Measurements from ENCODE around the gene TNS1. TPM values are rescaled to one million over a fixed set of nuclear protein-coding genes. Genes with fewer than 3 reads are reported as not detected.

Gene TNS1
- total and polyA plus RNA-seq, 2 donors (not counting 1 experiment from before 2014, with no cell fraction given): 0.10 to 0.86 TPM

DNA sequence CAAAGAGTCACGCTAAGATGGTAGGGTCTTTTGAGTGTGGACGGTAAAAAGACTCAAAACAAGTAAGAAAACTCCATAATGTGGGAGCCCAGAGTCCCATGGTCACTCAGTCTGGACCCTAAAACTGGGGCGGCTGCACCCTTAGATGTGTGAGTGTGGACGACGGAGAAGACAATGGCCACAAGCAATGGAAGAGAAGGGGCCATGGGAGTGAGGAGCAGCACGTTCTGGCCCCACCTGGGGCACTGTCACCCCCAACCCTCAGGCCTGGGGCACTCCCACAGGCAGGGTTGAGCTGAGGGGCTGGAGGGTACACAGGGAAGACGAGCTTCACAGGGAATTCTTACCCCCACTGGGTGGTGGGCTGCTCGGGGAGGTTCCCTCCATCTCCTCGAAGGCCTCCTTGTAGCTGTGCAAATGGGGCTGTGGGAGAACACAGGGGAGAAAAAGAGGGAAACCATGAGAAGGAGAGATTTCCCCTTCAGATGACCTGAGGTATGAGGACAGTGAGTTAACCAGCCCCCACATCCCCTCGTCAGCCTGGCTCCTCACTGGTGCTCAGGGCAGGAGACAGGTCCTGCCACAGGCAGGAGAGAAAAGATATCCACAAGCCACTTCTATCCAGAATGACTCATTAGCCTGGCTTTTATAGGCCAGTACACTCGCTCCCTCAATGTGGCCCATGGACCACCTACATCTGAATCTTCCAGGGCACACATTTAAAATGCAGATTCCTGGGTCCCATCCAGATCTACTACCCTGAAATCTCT lies 167.9 kb downstream of the TNS1 start:
- Mint-ChIP-seq H3K9me3 (ENCODE audit: insufficient read depth) (no peaks in the 10 kb centered on the region), H3K27me3 (peaks cover 10% of the 10 kb centered on the region), H3K4me3 (no peak overlapping the region), H3K4me1 (no peaks in the 10 kb centered on the region), H3K27ac (no peak overlapping the region)
- TF ChIP-seq EZH2 (IDR thresholded peaks at IDR 0.05; ENCODE audit: borderline replicate concordance, insufficient read depth, low read depth, low read length, poor library complexity, severe bottlenecking): no peak
- TF ChIP-seq, protein P1, sequence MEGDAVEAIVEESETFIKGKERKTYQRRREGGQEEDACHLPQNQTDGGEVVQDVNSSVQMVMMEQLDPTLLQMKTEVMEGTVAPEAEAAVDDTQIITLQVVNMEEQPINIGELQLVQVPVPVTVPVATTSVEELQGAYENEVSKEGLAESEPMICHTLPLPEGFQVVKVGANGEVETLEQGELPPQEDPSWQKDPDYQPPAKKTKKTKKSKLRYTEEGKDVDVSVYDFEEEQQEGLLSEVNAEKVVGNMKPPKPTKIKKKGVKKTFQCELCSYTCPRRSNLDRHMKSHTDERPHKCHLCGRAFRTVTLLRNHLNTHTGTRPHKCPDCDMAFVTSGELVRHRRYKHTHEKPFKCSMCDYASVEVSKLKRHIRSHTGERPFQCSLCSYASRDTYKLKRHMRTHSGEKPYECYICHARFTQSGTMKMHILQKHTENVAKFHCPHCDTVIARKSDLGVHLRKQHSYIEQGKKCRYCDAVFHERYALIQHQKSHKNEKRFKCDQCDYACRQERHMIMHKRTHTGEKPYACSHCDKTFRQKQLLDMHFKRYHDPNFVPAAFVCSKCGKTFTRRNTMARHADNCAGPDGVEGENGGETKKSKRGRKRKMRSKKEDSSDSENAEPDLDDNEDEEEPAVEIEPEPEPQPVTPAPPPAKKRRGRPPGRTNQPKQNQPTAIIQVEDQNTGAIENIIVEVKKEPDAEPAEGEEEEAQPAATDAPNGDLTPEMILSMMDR (IDR thresholded peaks at IDR 0.05): no peak
- Histone ChIP-seq H3K9ac (ENCODE audit: low read length) (no peak overlapping the region), H3K9me3 (ENCODE audit: control extremely low read depth in 1 of 3, control insufficient read depth in 2 of 3, insufficient read depth in 1 of 3, low read length in 2 of 3) (peaks cover 0 to 3% (median 0%) of the 10 kb centered on the region in 3 donors), H4K20me1 (ENCODE audit: control insufficient read depth, insufficient read depth, low read length, poor library complexity, severe bottlenecking) (no peaks in the 10 kb centered on the region), H3K4me1 (ENCODE audit: control insufficient read depth in 2 of 2, insufficient read depth in 2 of 2, low read length in 2 of 2) (no peaks in the 10 kb centered on the region), H3K4me2 (replicated peaks; ENCODE audit: low read depth, low read length, poor library complexity, severe bottlenecking) (no peak overlapping the region), H3K79me2 (ENCODE audit: control insufficient read depth, insufficient read depth, low read length) (no peaks in the 10 kb centered on the region), H3K4me3 (ENCODE audit: control extremely low read depth in 1 of 5, extremely low read depth in 1 of 5, insufficient read depth in 1 of 5, low read depth in 2 of 5, low read length in 4 of 5) (no peak overlapping the region), H3K36me3 (replicated peaks in 1 of 2; ENCODE audit: control extremely low read depth in 1 of 2, control insufficient read depth in 1 of 2, extremely low read depth in 1 of 2, insufficient read depth in 2 of 2, low read length in 1 of 2) (no peaks in the 10 kb centered on the region), H3K27ac (ENCODE audit: low read length in 2 of 2) (no peak overlapping the region), H2AFZ (ENCODE audit: insufficient read depth, low read depth, low read length, poor library complexity, severe bottlenecking) (no peak overlapping the region), H3K27me3 (replicated peaks in 1 of 4; ENCODE audit: control extremely low read depth in 1 of 4, control insufficient read depth in 3 of 4, insufficient read depth in 4 of 4, low read length in 3 of 4) (peaks cover 0 to 3% (median 0%) of the 10 kb centered on the region in 4 experiments)
- intact Hi-C loops (cut with micrococcal nuclease): no loop called here
- CTCF ChIA-PET: interaction anchor here (1.0 to 4.8 kb wide), 2 partner anchors 46 to 52 kb away, joined by 3 to 14 read pairs; no protein-coding TSS in a partner anchor
- DNase-seq: no peak
- 100% methylated on average over 7 of the region's 11 CpGs for WGBS (ENCODE audit: insufficient coverage)
- no peak for ATAC-seq (ENCODE audit: low read depth)
- POLR2A ChIA-PET: no interaction called here

DNA sequence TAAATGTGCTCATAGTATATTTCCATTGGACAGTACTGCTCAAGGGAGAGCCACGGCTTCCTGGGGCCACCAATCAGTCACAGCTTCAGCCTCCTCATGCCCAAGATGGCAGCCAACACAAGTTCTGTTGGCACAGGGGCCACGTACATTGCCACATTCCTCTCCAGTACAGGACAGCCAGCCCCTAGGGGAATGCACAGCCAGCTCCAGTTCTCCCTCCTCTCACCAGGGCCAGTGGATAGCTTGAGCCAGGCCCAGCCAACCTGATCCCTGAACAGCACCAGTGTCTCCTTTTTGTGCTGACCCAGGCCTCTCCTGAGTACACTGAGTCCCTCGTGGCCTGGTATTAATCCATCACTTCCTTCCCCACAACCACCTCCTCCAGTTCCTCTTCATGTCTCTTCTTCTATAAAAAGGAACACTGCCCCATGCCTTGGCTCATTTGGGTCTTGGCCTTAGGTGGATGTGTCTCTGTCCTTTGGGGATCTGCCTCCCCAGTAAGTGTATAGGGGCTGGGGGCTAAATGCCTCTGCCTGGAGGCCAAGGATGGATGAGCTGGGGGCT lies 168.7 kb downstream of the TNS1 start:
- ATAC-seq (ENCODE audit: low read depth): no peak
- CTCF ChIA-PET: interaction anchor here (1.0 to 4.8 kb wide), 2 partner anchors 45 to 52 kb away, joined by 3 to 14 read pairs; no protein-coding TSS in a partner anchor
- Histone ChIP-seq H4K20me1 (ENCODE audit: control insufficient read depth, insufficient read depth, low read length, poor library complexity, severe bottlenecking) (no peaks in the 10 kb centered on the region), H3K4me3 (ENCODE audit: control extremely low read depth in 1 of 5, extremely low read depth in 1 of 5, insufficient read depth in 1 of 5, low read depth in 2 of 5, low read length in 4 of 5) (no peak overlapping the region), H3K9ac (ENCODE audit: low read length) (no peak overlapping the region), H2AFZ (ENCODE audit: insufficient read depth, low read depth, low read length, poor library complexity, severe bottlenecking) (no peak overlapping the region), H3K27ac (ENCODE audit: low read length in 2 of 2) (no peak overlapping the region), H3K27me3 (replicated peaks in 1 of 4; ENCODE audit: control extremely low read depth in 1 of 4, control insufficient read depth in 3 of 4, insufficient read depth in 4 of 4, low read length in 3 of 4) (peaks cover 0 to 3% (median 0%) of the 10 kb centered on the region in 4 experiments), H3K9me3 (ENCODE audit: control extremely low read depth in 1 of 3, control insufficient read depth in 2 of 3, insufficient read depth in 1 of 3, low read length in 2 of 3) (peaks cover 0 to 3% (median 0%) of the 10 kb centered on the region in 3 donors), H3K79me2 (ENCODE audit: control insufficient read depth, insufficient read depth, low read length) (no peaks in the 10 kb centered on the region), H3K4me2 (replicated peaks; ENCODE audit: low read depth, low read length, poor library complexity, severe bottlenecking) (no peak overlapping the region), H3K36me3 (replicated peaks in 1 of 2; ENCODE audit: control extremely low read depth in 1 of 2, control insufficient read depth in 1 of 2, extremely low read depth in 1 of 2, insufficient read depth in 2 of 2, low read length in 1 of 2) (no peaks in the 10 kb centered on the region), H3K4me1 (ENCODE audit: control insufficient read depth in 2 of 2, insufficient read depth in 2 of 2, low read length in 2 of 2) (no peaks in the 10 kb centered on the region)
- H3K4me1 Mint-ChIP-seq: no peaks in the 10 kb centered on the region
- no peak overlapping the region for H3K27ac Mint-ChIP-seq
- DNase-seq: no peak
- intact Hi-C loops (cut with micrococcal nuclease): no loop called here
- H3K27me3 Mint-ChIP-seq: peaks cover 10% of the 10 kb centered on the region
- H3K4me3 Mint-ChIP-seq: no peak overlapping the region
- no peak for TF ChIP-seq EZH2 (IDR thresholded peaks at IDR 0.05; ENCODE audit: borderline replicate concordance, insufficient read depth, low read depth, low read length, poor library complexity, severe bottlenecking)
- TF ChIP-seq, protein P1 (IDR thresholded peaks at IDR 0.05): no peak
- H3K9me3 Mint-ChIP-seq (ENCODE audit: insufficient read depth): no peaks in the 10 kb centered on the region
- WGBS (ENCODE audit: insufficient coverage): 100% methylated on average over 1 of the region's 3 CpGs
- POLR2A ChIA-PET: no interaction called here

Data from B cell (primary cell).